ENCODE results near the gene ELF5.

The ELF5 gene

DNA sequence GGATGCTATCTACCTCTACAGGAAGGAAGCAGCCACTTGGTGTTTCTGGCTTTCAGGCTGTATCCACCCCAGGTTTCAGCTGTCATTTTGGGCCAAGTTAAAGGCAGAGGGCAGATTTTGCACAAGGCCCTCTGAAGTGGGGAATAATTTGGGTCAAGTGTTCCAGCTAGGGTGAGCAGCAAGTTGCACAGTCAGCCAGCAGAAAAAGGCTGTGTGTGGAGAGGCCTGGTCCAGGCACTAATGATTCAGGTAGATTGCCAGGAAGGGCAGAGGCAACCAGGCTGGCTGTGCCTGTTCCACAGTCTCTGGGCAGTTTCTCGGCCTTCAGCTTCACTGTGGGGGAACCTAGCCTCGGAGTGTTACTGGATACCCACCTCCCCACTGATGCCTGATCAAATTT, 8.6 kb upstream of the ELF5 start:
- no peak for DNase-seq (ENCODE audit: low read depth in 1 of 2, low spot score in 1 of 2)

GRCh38 chr11:34521265-34521664, 7.7 kb upstream of the ELF5 start:
- no peak for DNase-seq (ENCODE audit: low read depth in 1 of 2, low spot score in 1 of 2)

- no peak for DNase-seq (ENCODE audit: low read depth in 1 of 2, low spot score in 1 of 2)
These were observed 6.1 kb upstream of the ELF5 start for GRCh38 chr11:34519595-34520235.

DNA sequence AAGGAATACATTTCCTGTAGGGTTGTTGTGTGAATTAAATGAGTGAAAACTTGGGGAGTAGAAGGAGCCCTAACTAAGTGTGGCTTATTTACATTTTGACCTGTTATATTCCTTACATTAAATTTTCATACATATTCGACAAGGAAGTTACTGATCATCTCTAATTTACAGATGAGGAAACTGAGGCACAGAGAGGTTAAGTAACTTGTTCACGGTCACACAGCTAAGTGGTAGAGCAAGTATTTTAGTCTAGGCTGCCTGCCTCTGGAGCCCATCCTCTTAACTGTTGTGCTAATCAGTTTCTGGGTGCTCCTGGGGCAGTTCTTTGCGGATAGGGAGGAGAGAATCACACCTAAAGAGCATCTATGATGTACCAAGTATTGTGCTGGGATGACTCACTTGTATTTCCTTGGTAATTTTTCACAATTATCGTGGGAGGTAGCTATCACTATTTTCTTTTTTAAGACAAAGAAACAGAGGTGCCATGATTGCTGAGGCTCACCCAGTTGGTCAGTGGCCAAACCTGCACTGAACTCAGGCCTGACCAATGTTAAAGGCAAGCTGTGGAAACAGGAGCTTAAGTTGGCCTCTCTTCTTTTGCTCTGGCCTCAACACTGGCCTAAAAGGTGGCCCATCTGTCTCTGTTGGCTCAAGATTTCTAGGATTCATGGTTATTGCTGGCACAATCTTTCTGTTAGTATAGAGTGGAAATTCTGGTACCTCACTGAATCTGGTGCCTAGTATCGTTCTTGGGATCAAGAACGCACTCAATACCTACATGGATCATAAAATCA, 2.9 kb upstream of the ELF5 start:
- DNase-seq (ENCODE audit: low read depth in 1 of 2, low spot score in 1 of 2) = no peak

DNA sequence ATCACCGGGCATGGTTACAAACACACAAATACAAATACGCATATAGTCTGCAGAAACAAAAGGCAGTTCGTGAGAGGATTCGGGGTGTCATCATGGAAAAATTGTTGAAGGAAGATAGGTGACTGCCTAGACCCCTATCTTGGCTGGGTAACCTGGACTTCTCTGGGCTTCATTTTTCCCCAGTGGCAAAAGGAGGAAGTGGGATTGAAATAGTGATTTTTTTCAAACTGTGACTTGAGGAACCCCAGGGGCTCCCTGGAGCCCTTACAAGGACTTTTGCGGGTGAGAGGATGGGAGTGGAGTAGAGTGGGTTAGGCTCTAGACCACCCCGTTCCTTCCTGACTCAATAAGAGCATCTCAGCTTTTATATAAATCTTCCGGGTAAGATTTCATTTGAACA, 1.0 kb upstream of the ELF5 start:
- DNase-seq (ENCODE audit: low read depth in 1 of 2, low spot score in 1 of 2) = no peak

GRCh38 chr11:34512840-34513681, 533 bp downstream of the ELF5 start:
- DNase-seq (ENCODE audit: low read depth in 1 of 2, low spot score in 1 of 2) = peak in 1 of 2 donors; percentile 25

DNA sequence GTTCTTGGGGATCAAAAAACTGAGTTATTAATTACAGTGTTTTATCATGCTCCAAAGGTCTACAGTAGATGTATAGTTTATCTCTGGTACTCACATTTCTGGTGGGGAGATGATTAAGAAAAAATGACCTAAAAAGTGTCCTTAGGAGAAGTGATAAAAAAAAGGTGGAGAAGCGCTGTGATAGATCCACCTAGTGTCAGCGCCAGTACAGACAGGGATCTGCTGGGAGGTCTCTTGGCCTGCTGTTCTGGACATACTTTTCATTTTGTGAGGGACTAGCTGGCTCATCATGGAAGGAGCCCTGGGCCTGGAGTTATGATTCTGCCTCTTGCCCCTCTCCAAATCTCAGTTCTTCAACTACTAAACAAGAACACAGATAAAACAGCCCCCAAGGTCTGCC, 2.9 kb downstream of the ELF5 start:
- DNase-seq (ENCODE audit: low read depth in 1 of 2, low spot score in 1 of 2) = no peak

GRCh38 chr11:34510218-34510617, 3.4 kb downstream of the ELF5 start:
- no peak for DNase-seq (ENCODE audit: low read depth in 1 of 2, low spot score in 1 of 2)

- DNase-seq (ENCODE audit: low read depth in 1 of 2, low spot score in 1 of 2) = no peak
These were observed 4.2 kb downstream of the ELF5 start for GRCh38 chr11:34509336-34509876.

- no peak for DNase-seq (ENCODE audit: low read depth in 1 of 2, low spot score in 1 of 2)
These were observed 5.1 kb downstream of the ELF5 start for GRCh38 chr11:34508524-34508923.

GRCh38 chr11:34507610-34508009, 6.0 kb downstream of the ELF5 start:
- no peak for DNase-seq (ENCODE audit: low read depth in 1 of 2, low spot score in 1 of 2)

DNA sequence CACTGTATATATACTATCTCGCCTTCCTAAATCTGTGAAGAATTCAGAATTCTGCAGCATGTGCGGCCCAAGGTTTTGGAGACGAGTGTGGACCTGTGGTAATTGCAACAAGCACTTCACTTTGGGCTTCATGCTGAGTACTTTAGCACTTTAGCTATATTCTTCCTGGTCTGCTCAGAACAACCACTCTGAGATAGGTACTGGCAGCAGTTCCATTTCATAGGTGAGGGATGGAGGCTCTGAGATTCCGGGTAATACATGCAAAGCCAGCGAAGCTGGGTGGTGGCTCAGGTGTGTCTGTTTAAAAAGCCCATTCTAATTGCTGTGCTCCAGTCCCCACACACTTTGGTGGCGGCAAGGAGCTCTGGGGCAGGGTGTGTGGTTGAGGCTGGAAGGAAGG, 6.4 kb downstream of the ELF5 start:
- no peak for DNase-seq (ENCODE audit: low read depth in 1 of 2, low spot score in 1 of 2)

GRCh38 chr11:34505874-34506273, 7.7 kb downstream of the ELF5 start:
- no peak for DNase-seq (ENCODE audit: low read depth in 1 of 2, low spot score in 1 of 2)

- DNase-seq (ENCODE audit: low read depth in 1 of 2, low spot score in 1 of 2) = no peak
These were observed 10.6 kb downstream of the ELF5 start for GRCh38 chr11:34502949-34503348.

DNA sequence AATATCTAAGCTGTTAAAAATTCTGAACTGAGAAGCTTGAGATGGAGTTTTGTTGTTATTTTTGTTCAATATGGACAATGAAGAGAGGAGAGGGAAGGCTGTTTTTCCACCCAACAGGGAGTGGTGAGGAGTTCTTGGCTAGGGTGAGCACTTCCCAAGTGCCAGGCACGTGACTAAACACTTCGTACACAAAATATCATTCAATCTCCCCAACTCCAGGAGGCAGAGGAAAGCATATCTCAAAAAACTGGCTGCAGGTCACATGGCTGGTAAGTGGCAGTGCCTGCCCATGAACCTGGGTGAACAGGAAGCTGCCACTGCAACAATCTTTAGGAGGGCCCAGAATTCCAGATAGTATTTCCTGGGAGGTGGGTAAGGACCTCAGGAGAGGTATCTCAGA, 11.6 kb downstream of the ELF5 start:
- DNase-seq (ENCODE audit: low read depth in 1 of 2, low spot score in 1 of 2) = no peak

GRCh38 chr11:34501500-34501899, 12.1 kb downstream of the ELF5 start:
- DNase-seq (ENCODE audit: low read depth in 1 of 2, low spot score in 1 of 2) = no peak

GRCh38 chr11:34499719-34500500, 13.7 kb downstream of the ELF5 start:
- DNase-seq (ENCODE audit: low read depth in 1 of 2, low spot score in 1 of 2) = no peak

- DNase-seq (ENCODE audit: low read depth in 1 of 2, low spot score in 1 of 2) = no peak
These were observed 17.7 kb downstream of the ELF5 start for GRCh38 chr11:34495724-34496377.

DNA sequence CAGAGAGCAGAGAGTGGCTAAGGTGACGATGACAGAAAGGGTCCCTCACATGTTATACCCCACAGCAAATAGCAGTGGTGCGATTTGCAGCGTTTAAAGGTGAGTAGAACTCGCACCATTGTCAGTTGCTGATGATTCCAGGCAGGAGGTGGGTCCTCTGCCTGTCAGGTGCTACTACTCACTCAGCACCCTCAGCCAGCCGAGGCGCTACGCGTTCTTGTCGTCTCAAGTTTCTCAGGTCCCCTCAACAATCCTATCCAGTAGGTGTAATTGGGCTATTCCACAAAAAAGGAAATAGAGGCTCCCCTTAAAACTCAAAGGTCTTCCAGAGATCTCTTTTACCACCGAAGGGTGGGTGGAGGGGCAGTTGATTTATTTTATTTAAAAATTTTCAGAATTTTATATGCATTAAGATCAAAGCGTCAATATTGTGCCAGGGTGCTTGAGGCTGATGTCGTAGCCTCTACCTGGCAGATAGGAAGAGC, 18.3 kb downstream of the ELF5 start:
- DNase-seq (ENCODE audit: low read depth in 1 of 2, low spot score in 1 of 2) = no peak

- DNase-seq (ENCODE audit: low read depth in 1 of 2, low spot score in 1 of 2) = no peak
These were observed 19.5 kb downstream of the ELF5 start for GRCh38 chr11:34493926-34494595.

All from stimulated activated CD4-positive, alpha-beta T cell treated with anti-CD3 and anti-CD28 coated beads, Interleukin-15, amount 100 ng/mL, for 1 hour (primary cell).